Measurements from ENCODE around the gene ETS1.

DNA sequence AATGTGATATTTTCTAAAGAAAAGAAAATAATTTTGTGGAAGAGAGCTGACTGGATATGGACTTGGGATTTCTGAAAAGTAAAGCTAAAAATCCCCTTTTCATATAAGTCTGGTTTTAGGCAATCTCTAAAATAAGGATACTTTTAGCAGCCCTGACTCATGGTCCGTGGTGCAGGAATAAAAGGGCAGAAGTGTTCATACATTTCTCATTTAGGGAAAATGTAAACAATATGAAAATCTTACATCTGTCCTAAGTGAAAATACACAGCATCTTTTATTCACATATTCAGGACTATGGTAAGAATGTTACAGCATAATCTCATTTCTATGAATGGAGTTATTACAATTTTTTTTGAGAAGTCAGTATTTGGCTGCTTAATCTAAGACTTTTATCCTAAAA is 735 bp upstream of the ETS1 start:
- no peak for TF ChIP-seq POLR2A (IDR thresholded peaks at IDR 0.05)
- TF ChIP-seq, protein P1, sequence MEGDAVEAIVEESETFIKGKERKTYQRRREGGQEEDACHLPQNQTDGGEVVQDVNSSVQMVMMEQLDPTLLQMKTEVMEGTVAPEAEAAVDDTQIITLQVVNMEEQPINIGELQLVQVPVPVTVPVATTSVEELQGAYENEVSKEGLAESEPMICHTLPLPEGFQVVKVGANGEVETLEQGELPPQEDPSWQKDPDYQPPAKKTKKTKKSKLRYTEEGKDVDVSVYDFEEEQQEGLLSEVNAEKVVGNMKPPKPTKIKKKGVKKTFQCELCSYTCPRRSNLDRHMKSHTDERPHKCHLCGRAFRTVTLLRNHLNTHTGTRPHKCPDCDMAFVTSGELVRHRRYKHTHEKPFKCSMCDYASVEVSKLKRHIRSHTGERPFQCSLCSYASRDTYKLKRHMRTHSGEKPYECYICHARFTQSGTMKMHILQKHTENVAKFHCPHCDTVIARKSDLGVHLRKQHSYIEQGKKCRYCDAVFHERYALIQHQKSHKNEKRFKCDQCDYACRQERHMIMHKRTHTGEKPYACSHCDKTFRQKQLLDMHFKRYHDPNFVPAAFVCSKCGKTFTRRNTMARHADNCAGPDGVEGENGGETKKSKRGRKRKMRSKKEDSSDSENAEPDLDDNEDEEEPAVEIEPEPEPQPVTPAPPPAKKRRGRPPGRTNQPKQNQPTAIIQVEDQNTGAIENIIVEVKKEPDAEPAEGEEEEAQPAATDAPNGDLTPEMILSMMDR (IDR thresholded peaks at IDR 0.05) = no peak
